GM21786 (cell line): ENCODE measurements around the gene SPINDOC.

ENCODE experiments used
- ATAC-seq: cut with Tn5 transposase; IDR thresholded peaks from one replicate; pipeline ENCODE4 v1.9.1; 2021; ENCODE audit not compliant: unreplicated experiment

SPINDOC gene

DNA sequence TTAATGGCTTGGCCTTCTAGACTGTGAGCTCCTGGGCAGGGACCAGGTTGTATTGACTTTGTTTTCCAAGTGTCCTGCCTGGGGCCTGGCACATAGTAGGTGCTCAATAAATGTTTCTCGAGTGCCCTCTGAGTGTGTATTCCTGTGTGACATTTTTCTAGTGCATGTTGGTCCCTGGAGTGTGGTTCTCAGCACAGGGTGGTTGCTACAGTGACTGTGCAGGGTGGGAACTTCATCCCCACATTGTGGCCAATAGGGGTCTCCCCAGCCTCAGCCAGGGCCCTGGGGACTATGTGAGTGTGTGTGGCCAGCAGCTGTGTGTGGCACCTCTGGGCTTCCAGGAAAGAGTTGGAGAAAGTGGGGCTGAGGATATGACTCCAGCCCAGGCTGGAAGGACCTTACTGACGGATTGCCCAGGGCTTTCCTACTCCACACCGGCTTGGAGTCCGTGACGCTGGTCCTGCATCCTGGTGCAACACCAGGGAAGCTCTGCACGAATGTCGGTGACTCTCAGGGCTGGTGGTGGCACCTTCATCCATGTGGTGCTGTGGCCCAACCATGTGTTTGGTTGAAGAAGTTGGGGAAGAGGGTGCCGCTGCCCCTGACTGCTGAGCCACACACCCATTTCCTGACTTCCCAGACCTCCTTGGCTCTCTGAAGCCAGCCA, 16.7 kb downstream of the SPINDOC start:
- no peak for ATAC-seq

DNA sequence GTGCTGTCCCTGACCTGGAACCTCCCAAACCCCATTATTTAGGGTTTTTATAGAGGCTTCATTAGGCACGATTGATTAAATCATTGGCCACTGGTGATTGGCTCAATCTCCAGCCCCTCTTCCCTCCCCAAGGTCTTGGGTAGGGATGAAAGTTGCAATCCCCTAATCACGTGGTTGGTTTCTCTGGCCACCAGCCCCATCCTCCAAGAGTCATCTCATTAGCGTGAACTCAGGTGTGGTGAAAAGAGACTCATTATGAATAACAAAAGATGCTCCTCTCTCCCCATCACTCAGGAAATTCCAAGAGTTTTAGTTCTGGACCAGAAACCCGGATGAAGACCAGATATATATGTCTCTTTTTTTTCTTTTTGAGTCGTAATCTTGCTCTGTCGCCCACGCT, 18.1 kb downstream of the SPINDOC start:
- ATAC-seq, result no peak

DNA sequence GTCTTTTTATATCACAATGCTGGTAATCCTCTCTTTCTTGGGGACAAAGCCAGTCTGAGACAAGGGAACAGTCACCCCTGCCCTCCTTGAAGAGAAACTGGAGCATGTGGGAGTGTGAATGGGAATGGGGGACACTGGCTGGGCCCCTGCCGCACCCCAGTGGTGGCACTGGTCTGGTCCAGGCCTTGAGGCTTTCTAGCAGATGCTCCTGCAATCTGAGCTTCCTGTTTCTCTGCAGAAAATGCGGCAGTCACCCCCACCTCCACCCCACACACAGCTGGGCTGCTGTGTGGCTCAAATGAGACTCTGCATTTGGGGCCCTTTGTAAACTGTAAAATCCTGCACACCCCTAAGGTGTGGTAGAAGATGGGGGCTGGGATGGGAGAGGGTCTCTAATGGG, 19.1 kb downstream of the SPINDOC start:
- no peak for ATAC-seq

DNA sequence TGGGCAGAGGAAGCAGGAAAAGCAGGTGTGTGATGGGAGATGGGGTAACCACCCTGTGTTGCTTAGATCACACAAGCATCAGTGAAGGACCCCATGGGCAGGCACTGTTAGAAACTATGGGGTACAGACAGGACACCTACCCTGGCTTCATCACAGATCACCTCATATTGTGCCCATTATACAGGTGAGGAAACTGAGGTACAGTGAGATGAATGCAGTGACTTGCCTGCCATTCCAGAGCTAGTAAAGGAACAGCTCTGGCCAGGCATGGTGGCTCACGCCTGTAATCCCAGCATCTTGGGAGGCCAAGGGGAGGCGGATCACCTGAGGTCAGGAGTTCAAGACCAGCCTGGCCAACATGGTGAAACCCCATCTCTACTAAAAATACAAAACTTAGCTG, 19.8 kb downstream of the SPINDOC start:
- ATAC-seq, result no peak

DNA sequence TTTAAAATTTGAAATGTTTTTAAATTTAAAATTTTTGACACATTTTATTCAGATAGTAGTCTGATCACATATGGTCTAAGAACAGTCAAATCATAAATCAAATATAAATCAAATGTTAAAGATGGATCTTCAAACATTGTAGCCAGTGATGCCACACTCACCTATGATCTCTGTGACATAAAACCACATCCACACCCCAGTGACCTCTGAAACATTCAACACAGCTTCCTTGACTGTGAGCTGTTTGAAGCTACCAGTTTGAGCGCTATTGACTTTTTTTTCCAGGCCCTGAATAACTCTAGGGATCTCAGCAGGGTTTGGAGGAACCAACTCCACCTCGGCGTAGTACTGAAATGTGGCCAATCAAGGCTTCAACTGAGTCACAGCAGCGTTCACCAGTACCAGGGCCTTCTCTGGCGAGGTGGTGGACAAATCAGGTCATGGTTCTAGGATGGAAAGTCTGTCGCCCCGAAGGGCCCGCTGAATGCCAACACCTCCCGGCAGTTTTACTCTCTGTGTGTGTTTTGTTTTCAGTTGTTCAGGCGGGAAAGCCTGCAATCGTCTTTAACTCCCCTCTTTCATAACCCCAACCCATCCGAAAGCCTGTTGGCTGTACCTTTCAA, 21.4 kb downstream of the SPINDOC start:
- ATAC-seq, result no peak

DNA sequence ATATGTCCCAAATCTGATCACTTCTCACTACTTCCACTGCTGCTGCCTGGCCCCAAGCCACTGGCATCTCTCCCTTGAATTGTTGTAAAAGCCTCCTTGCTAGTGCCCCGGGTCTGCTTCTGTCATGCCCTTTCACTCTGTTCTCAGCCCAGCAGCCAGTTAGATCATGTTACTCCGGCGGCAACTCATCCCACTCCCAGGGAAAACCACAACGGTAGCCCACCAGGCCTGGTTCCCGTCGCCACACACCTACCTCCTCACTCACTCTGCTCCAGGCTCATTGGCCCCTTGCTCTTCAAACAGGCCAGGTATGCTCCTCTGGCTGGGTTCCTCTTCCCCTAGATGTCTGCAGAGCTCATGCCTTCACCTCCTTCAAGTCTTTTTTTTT, 21.9 kb downstream of the SPINDOC start:
- no peak for ATAC-seq

DNA sequence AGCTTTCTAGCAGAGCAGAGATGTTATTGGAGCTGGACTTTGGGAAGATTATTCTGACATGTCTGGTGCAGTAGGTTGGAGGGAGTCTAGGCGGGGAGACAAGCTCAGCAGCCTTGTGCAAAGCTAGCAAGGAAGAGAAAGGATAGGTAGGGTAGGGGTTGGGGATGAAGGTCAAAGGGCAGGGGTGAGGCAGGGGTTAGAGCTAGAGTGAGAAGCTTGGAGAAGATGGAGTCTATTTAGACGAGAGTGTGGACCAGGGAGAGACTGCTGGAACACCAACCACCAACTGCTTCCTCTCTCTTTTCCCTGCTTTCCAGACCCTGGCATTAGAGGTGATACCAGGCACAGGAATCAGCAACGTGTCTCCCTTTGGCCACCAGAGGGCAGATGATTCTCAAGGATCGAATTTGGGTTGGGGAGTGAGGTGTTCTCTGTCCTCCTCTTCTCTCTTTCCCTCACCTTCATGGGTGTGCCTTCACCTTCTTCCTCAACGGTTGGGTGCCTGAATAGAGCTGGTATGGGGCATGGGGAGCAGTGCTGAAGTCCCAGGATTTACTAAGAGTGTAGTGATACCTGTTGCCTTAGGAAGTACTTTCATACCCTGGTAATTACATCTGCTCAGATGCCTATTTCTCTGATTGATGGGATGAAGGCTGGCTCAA, 23.9 kb downstream of the SPINDOC start:
- ATAC-seq, result no peak

DNA sequence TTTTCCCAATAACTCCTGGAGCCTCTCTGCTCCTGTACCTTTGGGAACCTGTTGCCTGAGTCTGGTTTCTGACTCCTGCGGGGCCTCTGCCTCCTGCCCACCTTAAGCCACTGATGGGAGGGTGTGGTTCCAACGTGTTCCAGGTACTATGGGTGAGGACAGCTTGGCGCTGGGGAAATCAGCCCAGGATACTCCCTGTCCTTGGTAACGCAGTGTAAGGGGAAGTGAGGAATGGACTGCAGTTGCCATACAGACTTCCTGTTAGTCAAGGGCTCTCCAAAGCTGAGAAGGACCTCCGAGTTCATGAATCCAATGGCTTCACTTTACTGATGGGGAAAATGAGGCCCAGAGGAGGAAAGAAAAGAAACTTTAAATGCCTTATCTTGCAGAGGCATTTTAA, 24.5 kb downstream of the SPINDOC start:
- no peak for ATAC-seq

DNA sequence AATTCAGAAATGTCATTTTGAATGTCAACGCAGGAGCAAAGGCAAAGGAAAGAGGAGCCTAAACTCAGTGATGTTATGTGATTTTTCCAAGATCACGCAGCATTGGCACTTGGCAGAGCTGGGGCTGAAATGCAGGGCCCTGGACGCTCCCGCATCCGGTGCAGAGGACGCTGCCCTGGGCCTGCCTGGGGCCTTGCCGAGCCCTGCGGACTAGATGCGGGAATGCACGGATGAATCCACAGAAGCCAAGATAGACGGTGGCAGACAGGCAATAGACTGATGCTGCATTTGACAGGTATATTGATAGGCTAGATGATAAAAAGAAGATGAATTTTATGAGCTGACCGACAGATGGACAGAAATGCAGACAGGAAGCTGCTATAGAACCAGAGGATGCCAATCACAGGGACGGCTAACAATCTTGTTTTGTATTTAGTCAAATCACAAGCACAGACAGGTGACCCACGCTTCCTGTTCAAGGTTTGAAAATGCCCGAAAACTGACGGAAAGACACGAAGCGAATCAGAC, 25.0 kb downstream of the SPINDOC start:
- no peak for ATAC-seq

DNA sequence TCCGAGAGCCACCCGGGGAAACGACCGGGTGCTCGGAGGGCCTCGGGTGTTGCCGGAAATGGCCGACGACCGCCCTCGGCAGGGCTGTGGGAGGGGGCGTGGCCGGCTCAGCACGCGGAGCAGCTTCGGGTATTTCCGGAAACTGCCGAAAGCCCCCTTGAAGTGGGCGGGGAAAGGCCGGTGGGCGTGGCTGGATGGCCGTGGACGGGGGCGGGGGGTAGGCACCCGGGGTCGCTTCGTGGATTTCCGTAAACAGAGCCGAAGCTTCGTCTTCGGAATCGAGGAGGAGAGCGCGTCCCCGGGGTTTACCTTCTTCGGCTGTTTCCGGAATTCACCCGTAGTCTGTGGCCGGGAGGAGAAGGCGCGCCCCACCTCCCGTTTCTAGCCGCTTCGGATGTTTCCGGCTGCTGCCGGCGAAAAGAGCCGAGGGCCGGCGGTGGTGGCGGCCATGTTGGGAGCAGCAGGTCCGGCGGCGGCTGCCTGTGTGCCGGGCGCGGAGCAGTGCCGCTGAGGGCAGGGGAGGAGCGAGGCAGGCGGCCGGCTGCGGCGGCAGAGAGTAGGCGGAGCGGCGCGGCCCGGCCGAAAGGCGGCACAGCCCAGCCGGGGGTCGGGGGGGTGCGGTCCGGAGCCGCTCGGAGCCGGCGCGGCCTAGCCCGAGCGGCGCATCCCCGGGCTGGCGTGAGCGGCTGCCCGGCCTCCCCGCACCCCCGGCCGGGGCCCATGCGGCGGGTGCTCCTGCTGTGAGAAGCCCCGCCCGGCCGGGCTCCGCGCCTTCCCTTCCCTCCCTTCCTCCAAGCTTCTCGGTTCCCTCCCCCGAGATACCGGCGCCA, 25.6 kb downstream of the SPINDOC start, which contains the start of gene MARK2:
MARK2 (plus strand) TSS at position 433 of the 830 bp plus-strand sequence; CDS start at position 830, 397 bp downstream.
- peak; percentile 66 for ATAC-seq

DNA sequence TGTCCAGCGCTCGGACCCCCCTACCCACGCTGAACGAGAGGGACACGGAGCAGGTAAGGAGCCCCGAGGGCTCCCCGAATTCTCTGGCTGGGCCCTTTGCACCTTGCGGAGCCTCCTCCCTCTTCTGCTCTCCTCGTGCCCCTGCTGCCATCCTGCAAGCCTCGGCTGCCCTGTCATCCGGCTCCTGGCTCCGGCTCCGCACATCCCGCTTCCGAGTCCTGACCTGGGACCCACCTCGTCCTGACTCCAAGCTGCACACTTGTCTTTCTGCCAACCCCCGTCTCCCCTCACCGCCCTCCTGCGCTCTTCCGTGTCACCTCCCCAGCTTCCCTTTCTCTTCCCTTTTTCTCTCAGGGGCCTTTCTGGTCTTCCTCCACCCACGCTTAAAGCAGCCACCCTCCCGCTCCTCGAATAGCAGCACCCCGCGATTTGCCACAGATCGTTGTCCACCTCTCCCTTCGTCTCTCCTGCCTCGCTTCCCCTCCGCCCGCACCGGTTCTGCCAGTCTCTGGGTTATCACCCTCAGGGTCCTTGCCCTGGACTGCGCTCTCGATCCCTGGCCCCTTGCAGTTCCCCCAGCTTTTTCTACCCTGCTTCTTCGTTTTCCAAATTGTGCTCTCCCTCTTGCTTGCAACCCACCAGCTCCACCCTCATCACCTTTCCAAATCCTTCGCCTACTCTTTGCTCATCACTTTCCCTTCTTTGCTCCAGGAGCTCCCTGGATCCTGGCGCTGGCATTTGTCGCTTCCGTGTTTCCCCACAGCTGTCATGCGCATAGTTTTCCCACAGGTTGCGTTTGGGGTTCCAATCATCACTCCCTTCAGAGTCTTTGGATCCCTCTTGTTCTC, 26.5 kb downstream of the SPINDOC start:
- peak; percentile 3 for ATAC-seq

DNA sequence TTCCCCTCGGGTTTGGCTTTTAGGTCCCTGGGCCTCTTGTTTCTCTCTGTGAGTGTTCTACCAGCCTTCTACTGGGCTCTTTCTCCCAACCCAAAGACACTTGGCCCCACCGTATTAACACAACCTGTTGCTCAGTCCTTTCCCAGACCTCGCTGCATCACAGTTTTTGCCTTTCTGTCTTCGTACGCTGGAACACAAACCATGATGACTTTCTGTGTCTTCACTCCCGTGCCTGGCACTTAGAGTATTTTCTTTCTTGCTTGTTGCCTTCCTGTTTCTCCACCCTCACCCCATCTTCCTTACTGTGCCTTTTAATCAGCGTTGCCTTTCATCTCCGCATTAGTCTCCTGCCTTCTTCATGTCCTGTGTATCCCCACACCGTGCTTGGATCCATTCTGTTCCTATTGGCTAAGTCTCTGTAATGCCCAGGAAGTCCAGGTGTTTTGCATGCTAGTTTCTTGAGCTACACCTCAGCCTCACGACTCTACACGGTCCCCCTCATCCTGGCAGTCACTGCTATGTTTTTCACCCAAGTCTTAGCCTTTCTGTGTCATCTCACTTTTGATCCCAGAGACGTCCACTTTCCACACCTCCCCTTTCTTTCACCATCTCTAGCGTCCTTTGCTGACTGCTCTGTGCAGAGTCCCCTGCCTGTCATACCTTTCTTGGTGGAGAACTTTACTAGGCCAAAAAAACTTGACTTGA, 27.3 kb downstream of the SPINDOC start:
- no peak for ATAC-seq

DNA sequence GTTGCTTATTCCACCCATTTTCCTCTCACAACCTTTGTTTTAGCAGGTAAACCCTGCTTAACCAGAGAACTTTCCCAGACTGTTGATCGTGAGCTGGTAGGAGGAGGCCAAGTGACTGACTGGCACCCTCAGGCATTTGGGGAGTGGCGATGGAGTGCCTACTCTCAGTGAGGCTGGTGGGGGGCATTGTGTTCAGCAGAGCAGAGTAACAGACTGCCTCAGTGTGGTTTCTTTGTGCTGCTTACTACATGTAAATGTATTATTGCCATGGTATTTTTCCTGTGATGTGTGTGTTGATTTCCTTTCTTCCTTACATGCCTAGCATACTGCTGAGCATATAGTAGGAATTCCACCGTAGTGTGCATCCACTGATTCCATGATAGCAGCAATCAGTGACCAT, 28.3 kb downstream of the SPINDOC start:
- no peak for ATAC-seq

DNA sequence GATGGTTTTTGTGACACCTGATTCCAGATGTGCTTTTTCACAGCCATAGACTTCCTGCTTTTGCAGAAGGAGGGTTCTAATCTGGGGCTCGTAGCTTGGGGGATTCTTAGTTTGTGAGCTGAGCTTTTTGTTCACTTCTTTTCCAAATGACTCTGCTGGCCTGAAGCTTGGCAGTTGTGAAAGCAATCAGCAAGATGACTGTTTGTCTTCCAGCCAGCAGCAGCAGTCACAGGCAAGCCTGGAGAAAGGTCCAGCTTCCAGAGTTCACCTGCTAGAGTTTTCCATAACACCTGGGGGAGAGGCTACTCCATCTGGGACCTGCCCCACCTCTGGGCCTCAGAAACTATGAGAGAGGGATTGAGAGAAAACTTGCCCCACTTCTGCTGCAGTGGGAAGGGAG, 29.8 kb downstream of the SPINDOC start:
- ATAC-seq, result no peak

DNA sequence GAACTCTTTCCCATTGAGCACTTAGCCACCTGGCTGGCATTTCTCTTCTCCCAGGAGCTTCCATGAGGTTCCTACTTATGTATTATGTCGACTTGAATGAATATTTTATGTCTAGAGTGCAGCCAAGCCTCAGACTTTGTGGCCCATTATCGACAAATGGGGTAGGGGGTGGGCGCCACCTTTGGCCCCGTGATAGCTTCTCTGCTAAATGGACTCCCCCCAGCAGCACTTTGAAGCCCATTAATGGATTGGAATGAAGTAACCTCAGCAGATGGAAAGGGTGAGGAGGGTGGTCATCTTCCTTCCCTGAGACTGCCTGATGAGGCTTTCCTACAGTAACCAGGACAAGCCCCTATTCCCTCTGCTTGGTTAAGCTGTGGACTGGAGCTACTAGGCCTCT, 31.6 kb downstream of the SPINDOC start:
- ATAC-seq, result no peak

DNA sequence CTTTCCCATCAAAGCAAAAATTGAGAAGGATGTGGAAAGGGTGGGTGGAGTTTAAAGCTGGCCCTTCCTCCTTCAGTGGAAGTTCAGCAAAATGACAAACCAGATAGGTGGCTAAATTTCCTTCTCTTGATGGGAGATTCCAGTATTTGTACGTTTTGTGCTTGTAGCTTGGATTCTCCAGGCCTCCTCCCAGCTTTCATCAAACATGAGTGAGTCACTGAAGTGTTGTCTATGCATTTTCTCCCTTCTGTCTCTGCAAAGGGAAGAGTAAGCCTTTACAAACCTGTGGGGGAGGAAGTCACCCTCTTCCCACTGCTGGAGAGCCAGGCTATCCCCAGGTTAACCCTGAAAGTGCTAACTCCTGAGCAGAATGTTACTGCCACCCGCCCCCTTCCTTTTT, 32.0 kb downstream of the SPINDOC start:
- no peak for ATAC-seq

DNA sequence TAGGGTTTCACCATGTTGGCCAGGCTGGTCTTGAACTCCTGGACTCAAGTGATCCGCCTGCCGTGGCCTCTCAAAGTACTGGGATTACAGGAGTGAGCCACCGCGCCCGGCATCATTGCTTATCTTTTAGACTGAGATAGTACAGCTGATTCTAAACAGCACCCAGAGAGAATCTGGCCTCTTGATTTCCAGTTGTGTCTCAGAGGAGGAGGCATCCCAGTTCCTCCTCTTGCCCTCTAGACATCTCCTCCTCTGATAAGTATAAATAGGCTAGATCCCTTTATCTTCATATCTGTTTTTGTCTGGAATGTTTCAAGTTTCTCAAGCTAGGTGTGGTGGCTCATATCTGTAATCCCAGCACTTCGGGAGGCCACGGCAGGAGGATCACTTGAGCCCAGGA, 32.7 kb downstream of the SPINDOC start:
- no peak for ATAC-seq

DNA sequence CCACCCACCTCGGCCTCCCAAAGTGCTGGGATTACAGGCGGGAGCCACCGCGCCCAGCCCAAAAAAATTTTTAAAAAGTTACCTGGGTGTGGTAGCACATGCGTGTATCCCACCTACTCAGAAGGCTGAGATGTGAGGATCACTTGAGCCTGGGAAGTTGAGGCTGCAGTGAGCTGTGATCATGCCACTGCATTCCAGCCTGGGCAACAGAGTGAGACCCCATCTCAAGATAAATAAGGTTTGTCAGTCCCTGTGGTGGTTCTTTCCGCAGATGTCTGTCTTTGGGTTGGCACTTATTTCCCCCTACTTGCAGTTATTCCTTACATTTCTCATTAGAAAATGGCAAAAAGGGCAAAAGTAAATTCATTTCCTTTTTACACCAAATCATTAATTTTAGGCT, 33.6 kb downstream of the SPINDOC start:
- ATAC-seq, result no peak

DNA sequence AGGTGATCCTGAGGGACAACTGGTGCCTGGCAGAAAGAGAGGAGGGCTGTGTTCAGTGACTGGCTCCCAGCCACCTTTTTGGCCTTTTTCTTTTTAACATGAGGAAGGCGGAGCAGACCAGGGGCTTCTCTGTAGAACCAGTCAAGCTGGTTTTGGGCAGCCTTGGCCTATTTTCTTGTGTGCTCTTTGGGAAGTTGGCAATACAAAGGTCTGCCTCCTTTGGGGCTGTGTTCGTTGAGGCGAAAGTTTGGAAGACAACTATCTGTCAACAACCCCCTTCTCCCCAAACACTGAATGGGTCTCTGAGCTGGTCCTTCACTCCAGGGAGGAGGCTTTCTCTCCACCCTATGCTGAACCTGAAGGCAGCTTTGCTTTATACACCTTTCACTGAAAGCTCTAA, 34.1 kb downstream of the SPINDOC start:
- no peak for ATAC-seq

DNA sequence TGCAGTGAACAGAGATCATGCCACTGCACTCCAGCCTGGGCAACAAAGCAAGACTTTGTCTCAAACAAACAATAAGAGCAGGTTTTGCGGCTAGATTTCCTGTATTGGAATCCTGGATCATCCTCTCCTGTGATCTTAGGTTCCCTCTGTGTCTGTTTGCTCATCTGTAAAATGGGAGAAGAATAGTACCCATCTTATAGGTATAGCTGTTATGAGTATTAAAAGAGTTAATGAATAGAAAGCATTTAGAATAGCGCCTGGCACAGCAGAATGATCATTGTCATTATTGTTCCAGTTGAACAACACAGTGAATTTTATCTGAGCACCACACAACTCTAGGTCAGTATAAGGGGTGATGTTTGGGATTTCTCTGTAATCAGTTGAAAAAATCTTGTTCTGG, 36.4 kb downstream of the SPINDOC start:
- no peak for ATAC-seq
